Activated CD4-positive, alpha-beta T cell treated with anti-CD3 and anti-CD28 coated beads, Interleukin-2, amount 50 U/mL, for 4 hours (primary cell): ENCODE results near the gene VIPR1.

ENCODE experiments used
- DNase-seq, 2 experiments: peaks; one replicate each; pipeline ENCODE4 v3.0.0-alpha.2; 2020

VIPR1 gene

DNA sequence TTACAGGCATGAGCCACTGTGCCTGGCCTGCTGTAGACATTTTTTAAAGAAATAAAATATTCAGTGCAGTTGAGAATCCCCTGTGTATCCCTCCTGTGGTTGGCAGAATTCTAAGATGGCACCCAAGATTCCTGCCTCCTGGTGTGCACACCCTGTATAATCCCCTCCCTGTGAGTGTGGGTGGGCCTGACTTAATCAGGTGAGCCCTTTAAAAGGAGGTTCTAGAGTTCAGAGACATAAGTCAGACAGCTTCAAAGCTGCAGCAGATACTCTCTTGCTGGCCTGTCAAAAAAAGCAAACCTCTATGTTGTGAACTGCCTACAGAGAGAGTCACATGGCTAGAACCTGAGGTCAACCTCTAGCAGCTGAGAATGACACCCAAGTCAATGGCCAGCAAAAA, 7.0 kb upstream of the VIPR1 start:
- no peak for DNase-seq

- DNase-seq, result no peak
These were observed 5.3 kb upstream of the VIPR1 start for GRCh38 chr3:42497009-42497731.

GRCh38 chr3:42498034-42498433, 4.4 kb upstream of the VIPR1 start:
- no peak for DNase-seq

GRCh38 chr3:42498791-42499477, 3.5 kb upstream of the VIPR1 start:
- DNase-seq, result no peak

GRCh38 chr3:42499478-42499871, 3.0 kb upstream of the VIPR1 start:
- no peak for DNase-seq

DNA sequence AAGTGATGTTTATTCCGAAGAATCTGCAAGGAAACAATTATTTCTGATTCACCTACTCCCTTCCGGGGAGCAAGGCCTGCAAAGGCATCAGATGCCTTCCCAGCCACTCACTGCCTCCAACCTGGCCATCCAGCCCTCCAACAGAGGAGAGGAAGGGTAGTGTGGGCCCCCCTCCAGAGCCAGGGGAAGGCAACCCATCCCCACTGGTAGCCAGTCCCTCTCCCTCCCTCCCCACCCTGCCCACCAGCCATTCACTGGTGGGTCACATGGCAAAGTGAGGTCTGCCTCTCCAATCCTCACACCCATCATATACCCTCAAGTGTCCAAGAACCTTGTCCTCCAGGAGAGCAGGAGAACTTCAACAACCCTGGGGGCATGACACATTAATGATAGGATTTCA, 2.4 kb upstream of the VIPR1 start:
- DNase-seq, result no peak

DNA sequence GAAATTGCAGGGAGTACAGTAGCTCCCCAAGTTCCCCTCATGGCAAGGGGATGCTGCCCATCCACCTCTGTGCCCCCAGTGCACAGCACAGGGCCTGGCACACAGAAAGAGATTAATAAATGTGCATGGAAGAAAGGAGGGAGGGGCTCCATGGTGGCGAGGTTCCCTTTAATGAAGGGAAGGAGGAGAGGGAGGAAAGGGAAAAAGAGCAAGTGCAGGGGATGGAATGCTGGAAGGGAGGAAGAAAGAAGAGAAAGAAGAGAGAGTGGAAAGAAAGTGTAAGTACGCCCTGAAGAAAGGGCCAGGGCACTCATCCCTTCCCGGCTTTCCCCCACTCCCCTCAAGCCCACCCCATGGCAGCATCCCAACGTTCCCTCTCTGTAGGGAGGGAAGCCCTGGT, 1.5 kb upstream of the VIPR1 start:
- DNase-seq, result no peak

- DNase-seq, result no peak
These were observed 1.1 kb upstream of the VIPR1 start for GRCh38 chr3:42501321-42501680.

GRCh38 chr3:42501681-42502428, 588 bp upstream of the VIPR1 start:
- peak; percentile 53 to 57 for DNase-seq

DNA sequence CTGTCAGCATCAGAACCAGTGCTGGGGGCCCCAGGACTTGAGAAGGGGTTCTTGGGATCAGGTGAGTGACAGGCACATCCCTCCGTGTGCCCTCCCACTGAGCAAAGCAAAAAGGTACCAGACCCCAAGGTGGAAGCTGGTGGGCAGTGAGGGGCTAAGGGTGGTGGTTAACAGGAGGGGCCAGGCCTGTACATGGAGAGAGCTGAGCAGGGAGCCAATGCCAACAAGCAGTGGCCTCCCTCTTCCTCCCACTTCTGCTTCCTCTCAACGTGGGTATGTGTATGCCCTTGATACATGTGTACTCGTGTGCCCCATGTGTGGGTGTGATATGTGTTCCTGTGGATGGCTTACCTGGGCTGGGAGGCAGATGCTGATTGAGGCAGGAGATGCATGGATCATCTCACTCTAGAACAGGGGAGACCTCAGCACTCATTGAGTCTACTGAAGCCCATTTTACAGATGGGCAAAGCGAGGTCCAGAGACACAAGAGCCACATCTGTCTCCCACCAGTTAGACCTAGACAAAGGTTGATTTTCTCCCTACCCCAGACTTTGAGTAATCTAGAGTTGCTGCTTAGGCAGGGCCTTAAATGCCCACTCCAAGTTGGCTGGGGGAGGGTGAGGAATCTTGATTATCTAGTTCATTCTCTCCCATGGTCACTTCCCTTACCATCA, 945 bp downstream of the VIPR1 start:
- no peak for DNase-seq

GRCh38 chr3:42503957-42504333, 1.5 kb downstream of the VIPR1 start:
- no peak for DNase-seq

DNA sequence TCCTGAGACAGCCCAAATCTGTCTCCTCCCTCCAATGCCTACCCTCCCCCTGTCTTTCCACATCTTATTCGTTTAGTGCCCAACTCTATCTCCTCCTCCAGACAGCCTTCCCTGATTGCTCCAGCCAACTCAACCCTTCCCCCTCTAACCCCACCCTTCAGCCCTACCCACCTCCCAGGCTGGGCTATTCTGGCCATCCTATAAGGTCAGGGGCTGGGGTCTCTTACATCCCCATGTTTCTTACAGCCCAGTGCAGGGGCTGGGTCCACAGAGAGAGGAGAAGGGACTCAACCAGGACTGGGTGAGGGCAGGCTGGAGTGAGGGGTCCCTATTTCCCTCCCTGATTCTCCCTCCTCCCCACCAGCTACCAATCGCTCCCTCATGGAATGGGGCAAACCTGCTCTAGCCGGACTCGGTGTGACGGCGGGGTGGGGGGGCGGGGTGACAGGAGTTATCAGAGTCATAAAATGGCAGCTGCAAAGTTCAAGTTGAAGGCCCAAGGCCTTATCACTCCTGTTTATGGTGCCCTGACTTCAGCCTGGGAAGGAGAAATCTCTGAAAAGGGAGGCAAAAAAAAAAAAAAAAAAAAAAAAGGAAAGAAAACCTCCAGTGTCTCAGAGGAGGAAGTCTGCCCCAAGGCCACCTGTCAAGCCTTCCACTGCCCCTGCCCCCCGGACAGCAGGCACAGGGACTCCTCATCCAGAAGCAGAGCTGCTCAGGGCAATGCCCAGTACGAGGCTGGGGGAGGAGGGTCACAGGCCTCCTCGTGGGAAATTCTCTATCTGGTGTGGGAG, 2.1 kb downstream of the VIPR1 start:
- DNase-seq, result no peak

DNA sequence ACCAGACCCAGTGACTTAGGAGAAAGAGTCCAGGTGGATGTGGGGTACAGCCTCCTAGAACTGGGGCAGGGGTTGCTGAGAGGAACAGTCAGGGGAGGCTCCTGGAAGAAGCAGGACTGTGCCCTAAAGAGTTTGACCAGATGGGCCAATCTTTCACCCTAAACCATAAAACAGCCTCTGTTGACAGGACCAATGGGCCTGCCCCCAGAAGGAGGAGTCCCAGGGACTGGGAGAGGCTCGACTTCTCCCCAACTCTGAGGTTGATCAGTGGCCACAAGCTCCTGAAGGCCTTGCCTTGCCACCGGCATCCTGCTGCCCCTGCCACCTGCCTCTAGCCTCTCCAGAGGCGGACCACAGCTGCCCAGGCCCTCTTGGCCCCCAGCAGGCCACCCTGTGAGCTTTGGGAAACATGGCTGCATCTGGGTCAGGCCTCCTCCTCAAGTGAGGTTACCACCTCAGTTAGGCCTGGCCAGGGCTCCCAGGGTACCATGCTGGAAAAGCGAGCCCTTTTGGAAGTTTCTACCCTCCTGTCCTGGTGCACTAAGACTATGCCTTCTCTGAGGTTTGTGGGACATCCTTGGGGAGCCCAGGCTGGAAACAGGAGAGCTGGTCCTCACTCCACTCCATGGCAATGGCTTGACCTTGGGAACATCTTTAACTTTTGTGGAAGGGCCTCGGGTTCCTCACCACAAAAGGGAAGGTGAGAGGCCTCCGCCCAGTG, 2.8 kb downstream of the VIPR1 start:
- no peak for DNase-seq

DNA sequence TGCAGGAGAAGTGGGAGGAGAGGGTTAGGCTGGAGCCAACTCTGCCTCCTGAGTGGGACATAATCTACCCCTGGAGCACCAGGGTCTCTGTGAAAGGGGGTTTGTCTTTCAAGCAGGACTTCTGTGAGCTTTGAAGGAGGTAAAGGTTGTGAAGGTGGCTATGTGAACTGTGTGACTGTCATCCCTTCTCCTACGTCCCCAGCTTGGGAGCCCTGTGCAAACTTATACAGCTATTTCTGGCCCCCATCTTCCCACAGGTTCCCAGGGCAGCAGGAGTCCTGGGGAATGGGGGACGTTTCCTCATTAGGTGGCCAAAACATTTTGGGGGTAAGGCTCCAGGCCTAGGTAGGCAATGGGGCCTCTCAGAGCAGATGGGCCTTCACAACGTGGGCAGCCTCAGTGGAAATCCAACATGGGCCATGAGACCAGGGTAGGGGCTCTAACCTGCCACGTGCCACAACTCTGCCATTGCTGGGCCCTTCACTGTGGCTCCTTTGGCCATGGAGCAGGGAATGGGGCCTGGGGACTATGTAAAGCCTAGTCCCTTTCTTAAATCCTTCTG, 3.5 kb downstream of the VIPR1 start:
- DNase-seq, result no peak

GRCh38 chr3:42507252-42507651, 4.8 kb downstream of the VIPR1 start:
- DNase-seq, result no peak

DNA sequence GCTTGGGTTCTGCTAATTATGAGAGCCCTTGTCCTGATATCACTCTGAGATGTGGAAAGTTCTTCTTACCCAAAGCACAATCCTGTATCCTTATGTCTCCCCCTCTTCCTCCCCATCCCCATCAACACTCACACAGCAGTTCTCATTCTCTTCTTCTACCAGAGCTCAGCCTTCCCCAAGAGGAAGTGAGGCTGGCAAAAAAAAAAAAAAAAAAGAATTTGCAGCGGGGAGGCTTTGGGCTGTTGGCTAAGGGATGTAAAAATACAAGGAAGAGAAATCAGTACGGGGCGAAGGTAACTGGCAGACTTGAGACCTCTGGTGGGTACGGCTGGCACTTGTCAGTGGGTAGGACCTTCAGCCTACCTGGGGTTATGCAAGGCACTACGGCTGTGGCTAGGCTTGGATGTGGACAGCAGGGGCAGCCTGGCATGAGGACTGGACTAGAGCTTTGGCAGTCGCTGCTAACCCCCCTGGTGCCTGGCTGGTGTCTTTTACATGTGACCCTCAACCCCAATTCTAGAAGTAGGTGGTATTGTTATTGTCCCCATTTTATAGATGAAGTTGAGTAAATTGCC, 5.4 kb downstream of the VIPR1 start:
- no peak for DNase-seq

- DNase-seq, result no peak
These were observed 6.1 kb downstream of the VIPR1 start for GRCh38 chr3:42508562-42508961.

GRCh38 chr3:42509111-42509510, 6.7 kb downstream of the VIPR1 start:
- no peak for DNase-seq

- no peak for DNase-seq
These were observed 7.9 kb downstream of the VIPR1 start for GRCh38 chr3:42510325-42510724.

- no peak for DNase-seq
These were observed 8.8 kb downstream of the VIPR1 start for GRCh38 chr3:42511201-42511600.

DNA sequence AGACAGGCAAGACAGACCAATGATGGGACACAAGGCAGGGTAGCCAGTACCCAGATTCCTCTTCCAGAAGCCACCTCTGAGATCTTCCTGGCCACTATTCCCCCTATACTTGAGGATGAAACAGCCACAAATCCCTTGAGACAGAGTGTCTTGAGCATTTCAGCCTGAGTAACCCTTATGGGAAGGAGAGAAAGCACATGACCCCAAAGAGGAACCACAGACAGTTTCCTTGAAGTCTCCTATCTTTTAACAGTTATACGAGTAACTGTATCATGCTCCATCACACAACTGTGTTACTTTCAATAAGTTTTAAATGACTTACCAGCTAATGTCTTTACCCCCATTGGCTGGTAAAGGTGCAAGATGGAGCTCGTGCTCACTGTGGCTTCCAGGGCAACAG, 9.3 kb downstream of the VIPR1 start:
- DNase-seq, result no peak
